RWPE2 (cell line): Measurements from ENCODE around the gene SYCP2L.
"Not testable (repeated sequence)": the region's sequence is repeated elsewhere in the genome, so short reads cannot be mapped to it uniquely, and the experiment has no call there.

Experiments
- ATAC-seq: fragments of 200-7000 bp; cut with Tn5 transposase; 3 replicates; pipeline ENCODE4 v1.9.1; 2021; ENCODE audit warnings: low read depth
- DNase-seq: peaks from one replicate; pipeline ENCODE4 v3.0.0-alpha.2; 2020; ENCODE audit warnings: low spot score
- H3K27ac ChIP-seq: fragments of 450-650 bp; 2 replicates; pipeline ENCODE4 v1.5.1; 2017; ENCODE audit warnings: mild to moderate bottlenecking; ENCODE audit not compliant: poor library complexity, severe bottlenecking
- H3K27me3 ChIP-seq: fragments of 250-450 bp; sonication (Bioruptor Pico); 2 replicates; pipeline ENCODE4 v1.5.1; 2021; ENCODE audit warnings: mild to moderate bottlenecking, moderate library complexity; ENCODE audit not compliant: insufficient read depth, poor library complexity, severe bottlenecking
- H3K36me3 ChIP-seq: fragments of 250-450 bp; sonication (Bioruptor Pico); 2 replicates; pipeline ENCODE4 v1.5.1; 2020; ENCODE audit warnings: low read depth, mild to moderate bottlenecking, moderate library complexity
- H3K4me1 ChIP-seq: fragments of 250-450 bp; sonication (Bioruptor Pico); 2 replicates; pipeline ENCODE4 v1.5.1; 2021; ENCODE audit warnings: mild to moderate bottlenecking, moderate library complexity; ENCODE audit not compliant: insufficient read depth, poor library complexity, severe bottlenecking
- H3K4me3 ChIP-seq: fragments of 250-450 bp; sonication (Bioruptor Pico); 2 replicates; pipeline ENCODE4 v1.5.1; 2021; ENCODE audit warnings: mild to moderate bottlenecking, moderate library complexity; ENCODE audit not compliant: severe bottlenecking
- H3K9me3 ChIP-seq: fragments of 250-450 bp; sonication (Bioruptor Pico); 2 replicates; pipeline ENCODE4 v1.5.1; 2021; ENCODE audit warnings: mild to moderate bottlenecking, moderate library complexity; ENCODE audit not compliant: severe bottlenecking
- CTCF ChIP-seq: fragments of 450-650 bp; IDR thresholded peaks from one replicate; pipeline ENCODE4 v1.5.1; 2017; ENCODE audit warnings: mild to moderate bottlenecking, moderate library complexity; ENCODE audit not compliant: poor library complexity, severe bottlenecking

The SYCP2L gene

GRCh38 chr6:10896691-10897090 is 9.8 kb downstream of the SYCP2L start:
- Histone ChIP-seq H3K9me3 (no peaks in the 10 kb centered on the region), H3K36me3 (no peaks in the 10 kb centered on the region), H3K4me3 (no peak overlapping the region), H3K27ac (no peak overlapping the region), H3K4me1 (no peaks in the 10 kb centered on the region), H3K27me3 (no peaks in the 10 kb centered on the region)
- no peak for TF ChIP-seq CTCF
- no peak for DNase-seq
- ATAC-seq = no peak

GRCh38 chr6:10901770-10902169 is 14.9 kb downstream of the SYCP2L start:
- Histone ChIP-seq H3K27ac (no peak overlapping the region), H3K4me1 (no peaks in the 10 kb centered on the region), H3K9me3 (no peaks in the 10 kb centered on the region), H3K27me3 (no peaks in the 10 kb centered on the region), H3K4me3 (no peak overlapping the region), H3K36me3 (no peaks in the 10 kb centered on the region)
- ATAC-seq (no peak), DNase-seq (no peak)
- no peak for TF ChIP-seq CTCF

GRCh38 chr6:10904015-10904414 is 17.2 kb downstream of the SYCP2L start:
- DNase-seq (no peak), ATAC-seq (no peak)
- Histone ChIP-seq H3K27me3 (no peaks in the 10 kb centered on the region), H3K9me3 (no peaks in the 10 kb centered on the region), H3K36me3 (no peaks in the 10 kb centered on the region), H3K27ac (no peak overlapping the region), H3K4me1 (no peaks in the 10 kb centered on the region), H3K4me3 (no peak overlapping the region)
- no peak for TF ChIP-seq CTCF

GRCh38 chr6:10908228-10908627 is 21.4 kb downstream of the SYCP2L start:
- no peak overlapping the region for H3K27ac ChIP-seq
- no peaks in the 10 kb centered on the region for H3K27me3 ChIP-seq
- H3K9me3 ChIP-seq = no peaks in the 10 kb centered on the region
- DNase-seq = no peak
- H3K36me3 ChIP-seq = no peaks in the 10 kb centered on the region
- H3K4me3 ChIP-seq = no peak overlapping the region
- ATAC-seq = no peak
- no peak for TF ChIP-seq CTCF
- no peaks in the 10 kb centered on the region for H3K4me1 ChIP-seq

- not testable (repeated sequence) for H3K4me1 ChIP-seq, H3K9me3 ChIP-seq, DNase-seq, H3K27me3 ChIP-seq, H3K27ac ChIP-seq, H3K4me3 ChIP-seq, ATAC-seq, H3K36me3 ChIP-seq
Measured at GRCh38 chr6:10919520-10919919, 32.7 kb downstream of the SYCP2L start.
